GM12864 (cell line): ENCODE results near the gene HDDC3.
A peak's percentile ranks its signal among the peaks of the same experiment; 100 is the strongest.

Experiments
- DNase-seq: peaks from one replicate; pipeline ENCODE4 v3.0.0-alpha.2; 2011; ENCODE audit warnings: low read depth
- H3K4me3 ChIP-seq: 2 replicates; pipeline ENCODE4 v1.5.1; 2011; ENCODE audit warnings: mild to moderate bottlenecking, low read depth, low read length, control low read depth
- TF ChIP-seq, protein P1 (sequence below): IDR thresholded peaks from 2 replicates; pipeline ENCODE4 v1.5.1; 2011; ENCODE audit warnings: low read depth, mild to moderate bottlenecking, moderate library complexity, low read length, control low read depth, inconsistent platforms; ENCODE audit errors: missing control alignments

HDDC3 gene

DNA sequence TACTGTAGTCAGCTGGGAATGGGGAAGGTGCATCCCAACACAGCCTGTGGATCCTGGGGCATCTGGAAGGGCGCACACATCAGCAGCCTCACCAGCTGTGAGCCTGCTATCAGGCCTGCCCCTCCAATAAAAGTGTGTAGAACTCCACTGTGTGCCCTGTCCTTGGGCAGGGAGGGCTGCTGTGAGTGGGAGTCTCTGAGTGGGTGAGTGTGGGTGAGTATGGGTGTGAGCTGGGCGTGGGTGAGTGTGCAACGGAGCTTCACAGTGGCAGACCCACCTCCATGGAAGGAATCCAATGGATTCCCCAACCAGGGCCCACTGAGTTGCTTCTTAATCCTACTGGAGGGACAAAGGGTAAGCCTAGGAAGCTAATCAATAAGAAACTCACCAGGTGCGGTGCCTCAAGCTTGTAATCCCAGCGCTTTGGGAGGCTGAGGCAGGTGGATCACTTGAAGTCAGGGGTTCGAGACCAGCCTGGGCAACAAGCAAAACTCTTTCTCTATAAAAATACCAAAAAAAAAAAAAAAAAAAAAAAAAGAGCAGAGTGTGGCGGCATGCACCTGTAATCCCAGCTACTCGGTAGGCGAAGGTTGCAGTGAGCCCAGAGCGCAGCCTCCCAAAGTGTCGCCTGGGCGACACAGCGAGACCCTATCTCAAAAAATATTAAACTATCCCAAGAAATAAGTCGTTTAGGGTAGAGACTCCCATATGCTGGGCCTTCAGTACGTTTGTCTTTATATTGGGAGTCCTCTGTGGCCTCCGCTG, 21.8 kb upstream of the HDDC3 start:
- peak overlapping the region; percentile 96; the same call in 1 of the 2 replicates for H3K4me3 ChIP-seq
- DNase-seq: no peak
- TF ChIP-seq, protein P1, sequence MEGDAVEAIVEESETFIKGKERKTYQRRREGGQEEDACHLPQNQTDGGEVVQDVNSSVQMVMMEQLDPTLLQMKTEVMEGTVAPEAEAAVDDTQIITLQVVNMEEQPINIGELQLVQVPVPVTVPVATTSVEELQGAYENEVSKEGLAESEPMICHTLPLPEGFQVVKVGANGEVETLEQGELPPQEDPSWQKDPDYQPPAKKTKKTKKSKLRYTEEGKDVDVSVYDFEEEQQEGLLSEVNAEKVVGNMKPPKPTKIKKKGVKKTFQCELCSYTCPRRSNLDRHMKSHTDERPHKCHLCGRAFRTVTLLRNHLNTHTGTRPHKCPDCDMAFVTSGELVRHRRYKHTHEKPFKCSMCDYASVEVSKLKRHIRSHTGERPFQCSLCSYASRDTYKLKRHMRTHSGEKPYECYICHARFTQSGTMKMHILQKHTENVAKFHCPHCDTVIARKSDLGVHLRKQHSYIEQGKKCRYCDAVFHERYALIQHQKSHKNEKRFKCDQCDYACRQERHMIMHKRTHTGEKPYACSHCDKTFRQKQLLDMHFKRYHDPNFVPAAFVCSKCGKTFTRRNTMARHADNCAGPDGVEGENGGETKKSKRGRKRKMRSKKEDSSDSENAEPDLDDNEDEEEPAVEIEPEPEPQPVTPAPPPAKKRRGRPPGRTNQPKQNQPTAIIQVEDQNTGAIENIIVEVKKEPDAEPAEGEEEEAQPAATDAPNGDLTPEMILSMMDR: no peak

DNA sequence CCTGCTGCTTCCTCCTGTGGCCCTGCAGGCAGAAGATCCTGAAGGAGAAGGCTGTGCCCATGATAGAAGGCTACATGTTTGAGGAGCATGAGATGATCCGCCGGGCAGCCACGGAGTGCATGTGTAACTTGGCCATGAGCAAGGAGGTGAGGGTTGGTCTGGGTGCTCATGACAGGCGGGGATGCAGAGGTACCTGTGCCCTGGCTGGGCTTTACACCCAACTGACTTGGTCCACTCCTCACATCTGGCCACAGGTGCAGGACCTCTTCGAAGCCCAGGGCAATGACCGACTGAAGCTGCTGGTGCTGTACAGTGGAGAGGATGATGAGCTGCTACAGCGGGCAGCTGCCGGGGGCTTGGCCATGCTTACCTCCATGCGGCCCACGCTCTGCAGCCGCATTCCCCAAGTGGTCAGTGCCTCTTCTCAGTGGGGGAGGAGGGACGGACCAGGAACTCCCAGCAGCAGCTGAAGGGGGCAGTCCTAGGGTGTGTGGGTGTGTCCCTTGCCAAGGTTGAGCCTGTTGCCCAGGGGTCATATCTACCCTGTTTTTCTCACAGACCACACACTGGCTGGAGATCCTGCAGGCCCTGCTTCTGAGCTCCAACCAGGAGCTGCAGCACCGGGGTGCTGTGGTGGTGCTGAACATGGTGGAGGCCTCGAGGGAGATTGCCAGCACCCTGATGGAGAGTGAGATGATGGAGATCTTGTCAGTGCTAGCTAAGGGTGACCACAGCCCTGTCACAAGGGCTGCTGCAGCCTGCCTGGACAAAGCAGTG, 20.7 kb upstream of the HDDC3 start:
- no peak for DNase-seq
- TF ChIP-seq, protein P1: no peak
- H3K4me3 ChIP-seq: no peak overlapping the region

DNA sequence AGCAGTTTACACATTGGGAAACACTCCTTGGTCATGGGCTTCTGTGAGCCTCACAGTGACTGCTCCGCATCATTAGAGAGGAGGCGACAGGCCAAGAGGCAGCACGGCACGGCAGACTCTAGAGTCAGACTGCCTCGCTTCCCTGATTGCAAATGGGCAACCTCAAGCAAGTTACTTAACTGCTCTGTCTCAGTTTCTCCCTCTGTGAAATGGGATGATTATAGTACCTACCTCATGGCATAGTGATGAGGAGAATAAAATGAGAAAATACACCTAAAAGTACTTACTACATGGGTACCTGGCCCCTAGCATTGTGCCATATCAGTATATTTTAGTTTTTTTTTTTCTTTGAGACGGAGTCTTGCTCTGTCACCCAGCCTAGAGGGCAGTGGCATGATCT, 18.3 kb upstream of the HDDC3 start:
- TF ChIP-seq, protein P1: no peak

DNA sequence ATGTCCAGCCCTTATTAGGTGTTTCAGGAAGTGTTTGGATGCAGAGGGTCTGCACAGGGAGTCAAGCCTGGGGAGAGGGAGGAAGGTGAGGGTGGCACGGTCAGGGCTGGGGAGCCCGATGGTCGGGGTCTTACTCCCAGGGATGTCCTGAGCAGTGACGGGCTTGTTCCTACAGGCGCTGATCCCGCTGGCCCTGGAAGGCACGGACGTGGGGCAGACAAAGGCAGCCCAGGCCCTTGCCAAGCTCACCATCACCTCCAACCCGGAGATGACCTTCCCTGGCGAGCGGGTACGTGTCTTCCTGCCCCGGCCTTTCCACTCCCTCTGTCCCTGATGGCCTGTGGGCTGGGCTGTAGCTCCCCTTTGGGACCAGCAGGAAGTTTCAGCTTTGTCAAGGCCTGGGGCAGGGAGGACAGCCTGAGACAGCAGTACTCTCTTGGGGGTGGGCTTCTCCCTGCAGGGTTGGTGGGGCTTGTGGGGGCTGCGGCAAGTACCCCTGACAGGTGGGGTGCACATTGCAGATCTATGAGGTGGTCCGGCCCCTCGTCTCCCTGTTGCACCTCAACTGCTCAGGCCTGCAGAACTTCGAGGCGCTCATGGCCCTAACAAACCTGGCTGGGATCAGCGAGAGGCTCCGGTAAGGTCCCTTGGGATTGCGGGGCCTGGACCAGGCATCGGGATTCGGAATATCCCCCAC, 17.8 kb upstream of the HDDC3 start:
- TF ChIP-seq, protein P1: no peak
- DNase-seq: no peak
- H3K4me3 ChIP-seq: no peak overlapping the region

More for the DNA sequence above, 18.3 kb upstream of the HDDC3 start:
- no peak overlapping the region for H3K4me3 ChIP-seq
- DNase-seq: no peak

GRCh38 chr15:90948506-90948905, 16.2 kb upstream of the HDDC3 start:
- no peak overlapping the region for H3K4me3 ChIP-seq
- no peak for DNase-seq
- TF ChIP-seq, protein P1: no peak

GRCh38 chr15:90947577-90948357, 15.4 kb upstream of the HDDC3 start:
- no peak overlapping the region for H3K4me3 ChIP-seq
- TF ChIP-seq, protein P1: no peak
- DNase-seq: no peak
